GM19455 (cell line): ENCODE data around the gene IGF2BP3.
"Not testable (repeated sequence)": the region's sequence is repeated elsewhere in the genome, so short reads cannot be mapped to it uniquely, and the experiment has no call there.

Source experiments
- ATAC-seq: cut with Tn5 transposase; IDR thresholded peaks from one replicate; pipeline ENCODE4 v1.9.1; 2021; ENCODE audit not compliant: unreplicated experiment

Gene IGF2BP3

GRCh38 chr7:23470330-23471105 is at the start of gene IGF2BP3:
Gene IGF2BP3 (minus strand): TSS chr7:23470491. CDS start chr7:23470110, 381 bp downstream.
- no peak for ATAC-seq

GRCh38 chr7:23514755-23515154 is 44.5 kb upstream of the IGF2BP3 start:
- peak; percentile 65 for ATAC-seq

- ATAC-seq = not testable (repeated sequence)
Measured at GRCh38 chr7:23513746-23514145, 43.5 kb upstream of the IGF2BP3 start.

- ATAC-seq = no peak
Measured at GRCh38 chr7:23494009-23494408, 23.7 kb upstream of the IGF2BP3 start.

- ATAC-seq = no peak
Measured at GRCh38 chr7:23491502-23491901, 21.2 kb upstream of the IGF2BP3 start.

GRCh38 chr7:23490357-23491135 is 20.3 kb upstream of the IGF2BP3 start:
- peak; percentile 63 for ATAC-seq

GRCh38 chr7:23488714-23489113 is 18.4 kb upstream of the IGF2BP3 start:
- not testable (repeated sequence) for ATAC-seq

- ATAC-seq = no peak
Measured at GRCh38 chr7:23487670-23488069, 17.4 kb upstream of the IGF2BP3 start.

GRCh38 chr7:23486002-23486773 is 15.9 kb upstream of the IGF2BP3 start:
- ATAC-seq = no peak

- ATAC-seq = no peak
Measured at GRCh38 chr7:23482686-23483085, 12.4 kb upstream of the IGF2BP3 start.

- no peak for ATAC-seq
Measured at GRCh38 chr7:23477962-23478866, 7.9 kb upstream of the IGF2BP3 start.

- ATAC-seq = no peak
Measured at GRCh38 chr7:23477157-23477499, 6.8 kb upstream of the IGF2BP3 start.

GRCh38 chr7:23476286-23477156 is 6.2 kb upstream of the IGF2BP3 start:
- ATAC-seq = no peak

GRCh38 chr7:23475576-23475839 is 5.2 kb upstream of the IGF2BP3 start:
- no peak for ATAC-seq

GRCh38 chr7:23474829-23475575 is 4.7 kb upstream of the IGF2BP3 start:
- ATAC-seq = no peak

GRCh38 chr7:23474094-23474828 is 4.0 kb upstream of the IGF2BP3 start:
- ATAC-seq = peak; percentile 56

GRCh38 chr7:23473844-23474093 is 3.5 kb upstream of the IGF2BP3 start:
- ATAC-seq = peak; percentile 20

- ATAC-seq = no peak
Measured at GRCh38 chr7:23472956-23473843, 2.9 kb upstream of the IGF2BP3 start.
